DOHH2 (cell line): ENCODE results near the gene FOXC2.

Experiments used
- H3F3A ChIP-seq: fragments of 200-600 bp; sonication (generic), shearing (Covaris generic); 2 replicates; pipeline ENCODE4 v1.6.0; 2016; ENCODE audit warnings: antibody characterized with exemption, mild to moderate bottlenecking; ENCODE audit not compliant: control insufficient read depth, insufficient read depth
- H3K27ac ChIP-seq: fragments of 200-600 bp; sonication (generic); 2 replicates; pipeline ENCODE4 v1.5.1; 2014; ENCODE audit warnings: low read depth, mild to moderate bottlenecking, low read length, moderate library complexity
- H3K27me3 ChIP-seq: fragments of 200-600 bp; sonication (generic); 2 replicates; pipeline ENCODE4 v1.6.1; 2014; ENCODE audit warnings: mild to moderate bottlenecking, low read length, mixed read lengths; ENCODE audit not compliant: control insufficient read depth
- H3K36me3 ChIP-seq: fragments of 200-600 bp; sonication (generic); 2 replicates; pipeline ENCODE4 v1.6.1; 2014; ENCODE audit warnings: mild to moderate bottlenecking, low read length, moderate library complexity, mixed read lengths; ENCODE audit not compliant: control insufficient read depth
- H3K4me1 ChIP-seq: fragments of 200-600 bp; sonication (generic); 2 replicates; pipeline ENCODE4 v1.6.1; 2014; ENCODE audit warnings: mild to moderate bottlenecking, low read length, mixed read lengths; ENCODE audit not compliant: control insufficient read depth
- H3K4me2 ChIP-seq: fragments of 200-600 bp; sonication (generic); 2 replicates; pipeline ENCODE4 v1.6.0; 2014; ENCODE audit warnings: mild to moderate bottlenecking, low read length, moderate library complexity
- H3K4me3 ChIP-seq: fragments of 200-600 bp; sonication (generic); 2 replicates; pipeline ENCODE4 v1.5.1; 2014; ENCODE audit warnings: mild to moderate bottlenecking, low read length, mixed read lengths
- H3K79me2 ChIP-seq: fragments of 200-600 bp; sonication (generic); 2 replicates; pipeline ENCODE4 v1.6.1; 2014; ENCODE audit warnings: mild to moderate bottlenecking, low read length, mixed read lengths; ENCODE audit not compliant: control insufficient read depth
- H3K9me2 ChIP-seq: fragments of 200-600 bp; sonication (generic); replicated peaks from 2 replicates; pipeline ENCODE4 v1.6.1; 2014; ENCODE audit warnings: mild to moderate bottlenecking, low read length, mixed read lengths; ENCODE audit not compliant: control insufficient read depth
- H3K9me3 ChIP-seq: fragments of 200-600 bp; sonication (generic); 2 replicates; pipeline ENCODE4 v1.6.1; 2014; ENCODE audit warnings: antibody characterized with exemption, low read length, mixed read lengths; ENCODE audit not compliant: control insufficient read depth, insufficient read depth
- H4K20me1 ChIP-seq: fragments of 200-600 bp; sonication (generic); 2 replicates; pipeline ENCODE4 v1.6.0; 2014; ENCODE audit warnings: low read depth, mild to moderate bottlenecking, antibody characterized with exemption, low read length, moderate library complexity; ENCODE audit not compliant: control insufficient read depth, insufficient read depth
- CTCF ChIP-seq: fragments of 200-600 bp; sonication (generic); IDR thresholded peaks from one replicate; pipeline ENCODE4 v1.5.1; 2014; ENCODE audit warnings: antibody characterized with exemption, mild to moderate bottlenecking, low read depth, low read length; ENCODE audit not compliant: poor library complexity, severe bottlenecking
- EZH2phosphoT487 ChIP-seq: fragments of 200-600 bp; sonication (generic); IDR thresholded peaks from 2 replicates; pipeline ENCODE4 v1.6.1; 2017; ENCODE audit warnings: borderline replicate concordance, mild to moderate bottlenecking, antibody characterized with exemption, low read length, moderate library complexity, mixed read lengths

Gene FOXC2

DNA sequence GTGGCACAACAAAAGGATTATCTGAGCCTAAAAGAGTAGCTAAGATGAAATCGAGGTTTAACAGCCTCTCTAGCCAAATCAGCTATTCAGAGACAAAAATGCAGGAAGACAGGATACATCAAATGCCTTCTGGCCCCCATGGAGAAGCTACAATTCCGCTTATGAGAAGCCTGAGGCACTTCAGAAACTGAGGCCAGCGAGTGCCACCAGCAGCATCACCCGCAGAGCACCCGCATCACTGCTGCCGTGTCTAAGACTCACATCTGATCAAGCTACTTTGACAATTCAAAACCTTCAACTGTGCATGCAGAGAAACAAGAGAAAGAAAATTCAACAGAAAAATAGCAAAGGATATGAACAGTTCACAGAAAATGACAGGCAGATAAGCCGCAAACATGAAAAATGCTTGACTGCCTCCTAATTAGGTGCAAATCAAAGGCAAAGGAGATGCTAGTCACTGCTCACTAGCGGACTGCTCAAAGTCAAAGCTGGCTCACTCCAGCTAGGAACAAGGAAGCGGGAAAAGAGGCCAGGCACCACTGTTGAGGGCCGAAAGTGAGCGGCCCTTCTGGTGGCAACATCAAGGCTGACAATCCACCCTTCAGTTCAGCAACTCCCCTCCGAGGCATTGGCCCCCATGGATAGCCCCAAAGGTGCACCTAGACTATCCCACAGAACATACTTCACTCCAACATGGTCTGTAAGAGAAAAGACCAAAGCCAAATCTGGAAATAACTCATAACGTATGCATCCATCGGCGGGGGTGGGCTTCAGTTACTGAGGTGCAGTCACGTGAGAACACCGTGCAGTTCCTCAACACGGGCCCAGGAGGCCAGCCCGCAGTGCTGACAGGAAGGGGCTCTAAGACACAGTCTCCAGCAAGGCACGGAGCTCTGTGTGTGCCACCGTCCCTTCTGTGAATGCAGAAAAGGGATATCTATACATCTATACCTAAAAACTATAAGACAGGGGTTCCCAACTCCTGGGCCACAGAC is 23.6 kb upstream of the FOXC2 start:
- H3K9me3 ChIP-seq = no peaks in the 10 kb centered on the region
- peaks cover 45% of the 10 kb centered on the region for H3K36me3 ChIP-seq
- H3K4me2 ChIP-seq = no peak overlapping the region
- H3K27me3 ChIP-seq = no peaks in the 10 kb centered on the region
- no peaks in the 10 kb centered on the region for H3K79me2 ChIP-seq
- TF ChIP-seq EZH2phosphoT487 = no peak
- no peak for TF ChIP-seq CTCF
- H3K4me3 ChIP-seq = no peak overlapping the region
- H3F3A ChIP-seq = no peaks in the 10 kb centered on the region
- no peak overlapping the region for H3K27ac ChIP-seq
- no peaks in the 10 kb centered on the region for H3K4me1 ChIP-seq
- H3K9me2 ChIP-seq = no peaks in the 10 kb centered on the region
- H4K20me1 ChIP-seq = no peaks in the 10 kb centered on the region

DNA sequence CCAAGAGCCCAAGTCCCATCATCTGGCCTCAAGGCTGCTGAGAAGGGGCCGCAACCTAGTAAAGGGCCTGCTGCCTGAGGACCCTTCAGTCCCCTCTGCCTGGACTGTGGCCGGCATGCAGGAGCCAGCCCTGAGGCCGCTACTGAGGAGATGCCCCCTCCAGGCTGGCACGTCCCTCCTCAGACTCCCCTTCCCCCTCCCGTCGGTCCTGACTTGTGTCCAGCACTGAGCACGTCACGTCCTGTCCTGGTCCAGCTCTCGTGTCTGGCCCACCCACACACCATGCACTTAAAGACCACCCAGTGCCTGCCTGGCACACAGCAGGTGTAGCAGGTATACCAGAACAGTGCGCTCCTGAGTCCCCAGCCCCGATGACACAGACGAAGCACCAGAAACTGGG is 21.1 kb upstream of the FOXC2 start:
- no peaks in the 10 kb centered on the region for H3K79me2 ChIP-seq
- no peaks in the 10 kb centered on the region for H3K9me3 ChIP-seq
- no peaks in the 10 kb centered on the region for H3K9me2 ChIP-seq
- H4K20me1 ChIP-seq = no peaks in the 10 kb centered on the region
- H3K4me3 ChIP-seq = no peak overlapping the region
- H3K4me2 ChIP-seq = no peak overlapping the region
- TF ChIP-seq EZH2phosphoT487 (no peak), CTCF (no peak)
- H3K27ac ChIP-seq = no peak overlapping the region
- no peaks in the 10 kb centered on the region for H3F3A ChIP-seq
- H3K36me3 ChIP-seq = peaks cover 38% of the 10 kb centered on the region
- no peaks in the 10 kb centered on the region for H3K4me1 ChIP-seq
- no peaks in the 10 kb centered on the region for H3K27me3 ChIP-seq

DNA sequence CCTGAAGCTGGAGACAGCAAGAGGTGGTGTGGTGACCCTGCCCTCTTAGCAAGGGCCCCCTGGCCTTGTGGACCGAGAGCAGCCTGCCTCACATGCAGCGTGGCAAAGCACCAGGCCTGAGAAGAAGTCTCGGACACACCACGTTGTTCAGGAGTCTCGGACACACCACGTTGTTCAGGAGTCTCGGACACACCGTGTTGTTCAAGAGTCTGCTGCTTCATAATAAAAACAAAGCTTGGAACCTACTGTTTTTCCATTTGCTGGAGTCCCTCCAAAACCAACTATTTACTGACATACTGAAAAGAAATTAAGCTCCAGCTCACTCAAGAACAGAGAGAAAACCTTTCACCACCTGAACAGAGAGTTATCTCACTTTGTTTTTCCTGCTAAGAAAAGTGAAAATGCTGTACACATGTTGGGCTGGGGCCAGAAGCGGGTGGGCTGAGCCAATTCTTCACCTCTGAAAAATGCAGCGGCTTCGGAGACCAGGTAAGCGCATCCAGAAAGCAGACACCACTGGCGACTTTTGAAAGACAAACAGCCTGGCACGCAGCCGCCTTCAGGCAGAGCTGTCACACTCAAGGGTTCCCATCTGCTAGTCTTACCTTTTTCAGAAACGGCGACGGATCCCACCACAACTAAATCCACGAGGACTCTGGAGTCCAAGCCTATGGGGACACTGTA is 20.5 kb upstream of the FOXC2 start:
- TF ChIP-seq CTCF (no peak), EZH2phosphoT487 (no peak)
- Histone ChIP-seq H3K9me2 (no peaks in the 10 kb centered on the region), H3K4me2 (no peak overlapping the region), H3F3A (no peaks in the 10 kb centered on the region), H3K27me3 (no peaks in the 10 kb centered on the region), H3K9me3 (no peaks in the 10 kb centered on the region), H3K4me3 (no peak overlapping the region), H3K4me1 (no peaks in the 10 kb centered on the region), H4K20me1 (no peaks in the 10 kb centered on the region), H3K79me2 (no peaks in the 10 kb centered on the region), H3K36me3 (peaks cover 37% of the 10 kb centered on the region), H3K27ac (no peak overlapping the region)
